IPS-18a (cell line): ENCODE data around the gene MYRIP.
"Not testable (repeated sequence)": the region's sequence is repeated elsewhere in the genome, so short reads cannot be mapped to it uniquely, and the experiment has no call there.

Experiments used
- H3K27ac ChIP-seq: one replicate; pipeline ENCODE4 v1.5.1; 2013; ENCODE audit warnings: low read length
- H3K27me3 ChIP-seq: one replicate; pipeline ENCODE4 v1.6.1; 2013; ENCODE audit warnings: mild to moderate bottlenecking, low read length; ENCODE audit not compliant: control insufficient read depth, insufficient read depth
- H3K36me3 ChIP-seq: one replicate; pipeline ENCODE4 v1.6.1; 2013; ENCODE audit warnings: low read depth, low read length; ENCODE audit not compliant: control insufficient read depth
- H3K4me1 ChIP-seq: one replicate; pipeline ENCODE4 v1.6.1; 2013; ENCODE audit warnings: low read depth, low read length; ENCODE audit not compliant: control insufficient read depth
- H3K4me3 ChIP-seq: one replicate; pipeline ENCODE4 v1.5.1; 2013; ENCODE audit warnings: low read length
- H3K9ac ChIP-seq: one replicate; pipeline ENCODE4 v1.6.1; 2013; ENCODE audit warnings: mild to moderate bottlenecking, low read length, moderate library complexity
- H3K9me3 ChIP-seq: one replicate; pipeline ENCODE4 v1.6.1; 2013; ENCODE audit warnings: low read depth, low read length; ENCODE audit not compliant: control insufficient read depth

MYRIP gene

GRCh38 chr3:39781632-39782031 is 27.8 kb upstream of the MYRIP start:
- H3K36me3 ChIP-seq = no peaks in the 10 kb centered on the region
- no peak overlapping the region for H3K9ac ChIP-seq
- no peaks in the 10 kb centered on the region for H3K27me3 ChIP-seq
- H3K4me3 ChIP-seq = no peak overlapping the region
- no peak overlapping the region for H3K27ac ChIP-seq
- no peaks in the 10 kb centered on the region for H3K4me1 ChIP-seq
- H3K9me3 ChIP-seq = no peaks in the 10 kb centered on the region

- Histone ChIP-seq H3K4me3 (no peak overlapping the region), H3K9me3 (no peaks in the 10 kb centered on the region), H3K9ac (no peak overlapping the region), H3K36me3 (no peaks in the 10 kb centered on the region), H3K4me1 (no peaks in the 10 kb centered on the region), H3K27me3 (no peaks in the 10 kb centered on the region), H3K27ac (no peak overlapping the region)
Measured at GRCh38 chr3:39783680-39784079, 25.7 kb upstream of the MYRIP start.

GRCh38 chr3:39784922-39785321 is 24.5 kb upstream of the MYRIP start:
- no peaks in the 10 kb centered on the region for H3K4me1 ChIP-seq

GRCh38 chr3:39788128-39788883 is 21.1 kb upstream of the MYRIP start:
- Histone ChIP-seq H3K9me3 (no peaks in the 10 kb centered on the region), H3K27me3 (no peaks in the 10 kb centered on the region), H3K9ac (no peak overlapping the region), H3K4me1 (no peaks in the 10 kb centered on the region), H3K36me3 (no peaks in the 10 kb centered on the region), H3K4me3 (no peak overlapping the region), H3K27ac (no peak overlapping the region)

More at GRCh38 chr3:39784922-39785321, 24.5 kb upstream of the MYRIP start:
- Histone ChIP-seq H3K4me3 (no peak overlapping the region), H3K27ac (no peak overlapping the region), H3K36me3 (no peaks in the 10 kb centered on the region), H3K27me3 (no peaks in the 10 kb centered on the region), H3K9ac (no peak overlapping the region), H3K9me3 (no peaks in the 10 kb centered on the region)

GRCh38 chr3:39791603-39792002 is 17.8 kb upstream of the MYRIP start:
- Histone ChIP-seq H3K4me1 (no peaks in the 10 kb centered on the region), H3K9me3 (no peaks in the 10 kb centered on the region), H3K4me3 (no peak overlapping the region), H3K27ac (no peak overlapping the region), H3K9ac (no peak overlapping the region), H3K27me3 (no peaks in the 10 kb centered on the region), H3K36me3 (no peaks in the 10 kb centered on the region)

- H3K4me1 ChIP-seq = no peaks in the 10 kb centered on the region
- H3K27ac ChIP-seq = no peak overlapping the region
- H3K9me3 ChIP-seq = no peaks in the 10 kb centered on the region
- H3K4me3 ChIP-seq = no peak overlapping the region
- H3K27me3 ChIP-seq = no peaks in the 10 kb centered on the region
- no peaks in the 10 kb centered on the region for H3K36me3 ChIP-seq
- no peak overlapping the region for H3K9ac ChIP-seq
Measured at GRCh38 chr3:39794880-39795279, 14.5 kb upstream of the MYRIP start.

- Histone ChIP-seq H3K9me3 (no peaks in the 10 kb centered on the region), H3K9ac (no peak overlapping the region), H3K27ac (no peak overlapping the region), H3K27me3 (peaks cover 9% of the 10 kb centered on the region), H3K36me3 (no peaks in the 10 kb centered on the region), H3K4me3 (no peak overlapping the region), H3K4me1 (no peaks in the 10 kb centered on the region)
Measured at GRCh38 chr3:39801216-39801615, 8.2 kb upstream of the MYRIP start.

GRCh38 chr3:39802486-39802885 is 6.9 kb upstream of the MYRIP start:
- not testable (repeated sequence) for H3K27ac ChIP-seq, H3K36me3 ChIP-seq, H3K9ac ChIP-seq, H3K4me1 ChIP-seq, H3K4me3 ChIP-seq, H3K9me3 ChIP-seq
- peaks cover 21% of the 10 kb centered on the region for H3K27me3 ChIP-seq

GRCh38 chr3:39803956-39804355 is 5.5 kb upstream of the MYRIP start:
- Histone ChIP-seq H3K9ac (no peak overlapping the region), H3K36me3 (no peaks in the 10 kb centered on the region), H3K27me3 (peaks cover 33% of the 10 kb centered on the region), H3K9me3 (no peaks in the 10 kb centered on the region), H3K4me3 (no peak overlapping the region), H3K4me1 (peaks cover 5% of the 10 kb centered on the region), H3K27ac (no peak overlapping the region)

GRCh38 chr3:39804951-39805350 is 4.5 kb upstream of the MYRIP start:
- H3K9ac ChIP-seq = no peak overlapping the region
- H3K9me3 ChIP-seq = no peaks in the 10 kb centered on the region
- H3K36me3 ChIP-seq = no peaks in the 10 kb centered on the region
- no peak overlapping the region for H3K27ac ChIP-seq
- peaks cover 37% of the 10 kb centered on the region for H3K27me3 ChIP-seq
- no peak overlapping the region for H3K4me3 ChIP-seq
- peaks cover 5% of the 10 kb centered on the region for H3K4me1 ChIP-seq

GRCh38 chr3:39805650-39806049 is 3.8 kb upstream of the MYRIP start:
- H3K27me3 ChIP-seq = peaks cover 44% of the 10 kb centered on the region
- no peak overlapping the region for H3K4me3 ChIP-seq
- H3K4me1 ChIP-seq = peaks cover 5% of the 10 kb centered on the region
- H3K9me3 ChIP-seq = no peaks in the 10 kb centered on the region
- no peak overlapping the region for H3K9ac ChIP-seq
- H3K27ac ChIP-seq = no peak overlapping the region
- no peaks in the 10 kb centered on the region for H3K36me3 ChIP-seq

- H3K4me1 ChIP-seq = peaks cover 5% of the 10 kb centered on the region
- no peaks in the 10 kb centered on the region for H3K36me3 ChIP-seq
- H3K9ac ChIP-seq = no peak overlapping the region
- H3K27ac ChIP-seq = no peak overlapping the region
- no peaks in the 10 kb centered on the region for H3K9me3 ChIP-seq
- H3K4me3 ChIP-seq = no peak overlapping the region
- H3K27me3 ChIP-seq = peaks cover 56% of the 10 kb centered on the region
Measured at GRCh38 chr3:39806820-39807219, 2.6 kb upstream of the MYRIP start.
